ENCODE data around the gene GPR180.
A peak's percentile ranks its signal among the peaks of the same experiment; 100 is the strongest.

GPR180 gene

DNA sequence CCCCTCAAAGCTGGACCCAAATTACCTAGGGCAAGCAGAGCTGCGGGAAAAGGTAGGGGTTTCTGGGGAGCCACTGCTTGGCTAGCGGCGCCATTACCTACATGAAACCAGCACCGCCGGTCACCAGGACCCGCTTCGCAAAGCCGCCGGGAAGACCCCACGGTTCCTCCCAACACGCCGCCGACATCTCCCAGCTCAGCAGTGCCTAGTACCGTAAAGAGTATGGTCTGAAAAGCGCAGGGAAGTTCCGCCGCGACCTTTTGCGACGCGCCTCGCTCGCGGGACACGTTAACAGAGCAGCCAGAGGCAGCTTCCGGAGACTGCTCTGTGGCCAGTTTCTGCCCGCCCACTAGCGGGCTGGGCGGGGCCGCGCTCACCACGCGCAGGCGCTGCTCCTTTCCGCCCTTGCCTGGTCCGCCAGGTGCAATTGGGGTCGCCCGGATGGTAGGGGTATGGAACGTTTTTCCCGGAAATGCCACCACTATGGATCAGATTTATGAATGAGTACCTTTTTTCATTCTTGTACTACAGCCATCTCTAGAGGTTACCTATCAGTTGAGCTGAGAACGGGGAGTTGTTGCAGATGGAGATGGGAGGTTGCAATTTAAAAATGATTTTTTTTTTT is 5.6 kb upstream of the GPR180 start, which contains the start of gene TGDS:
TGDS (minus strand) TSS at position 203 of the 625 bp plus-strand sequence; CDS start at position 187, 16 bp downstream.
- no peak within 1 kb of the TSS for H2BK120ac ChIP-seq (ENCODE audit: low read depth, low read length)
- H4K8ac ChIP-seq (ENCODE audit: low read length): peak within 1 kb of the TSS; percentile 91
- under 1% methylated on average over 36 of the region's 41 CpGs for WGBS
- peak within 1 kb of the TSS; percentile 74 to 89 for H3K18ac ChIP-seq (ENCODE audit: low read depth in 1 of 2, low read length in 2 of 2)
- no peak within 1 kb of the TSS for H3K23ac ChIP-seq (ENCODE audit: low read length in 2 of 2)
- peak within 1 kb of the TSS; percentile 69 to 96 for H3K4me3 ChIP-seq (ENCODE audit: insufficient read depth in 1 of 2, low read depth in 1 of 2, low read length in 2 of 2)
- peak within 1 kb of the TSS in 1 of 2 experiments; percentile 69 for H3K14ac ChIP-seq (ENCODE audit: low read length in 2 of 2)
- H4K91ac ChIP-seq (ENCODE audit: low read length): peak within 1 kb of the TSS; percentile 30
- H2AK5ac ChIP-seq (ENCODE audit: low read length, severe bottlenecking): peak within 1 kb of the TSS; percentile 16
- peak within 1 kb of the TSS; percentile 15 for H2BK5ac ChIP-seq (ENCODE audit: low read depth, low read length, poor library complexity, severe bottlenecking)
- no peaks in the 10 kb centered on the region for H3K9me3 ChIP-seq (ENCODE audit: control insufficient read depth, low read length)
- H3K4me2 ChIP-seq (ENCODE audit: low read length, poor library complexity, severe bottlenecking): peak within 1 kb of the TSS; percentile 87
- peaks cover 6% of the 10 kb centered on the region for H3K4me1 ChIP-seq (ENCODE audit: control insufficient read depth, insufficient read depth, low read depth, low read length)
- H2AFZ ChIP-seq (ENCODE audit: low read depth, low read length): peak within 1 kb of the TSS; percentile 59
- peak within 1 kb of the TSS; percentile 98 for H3K9ac ChIP-seq (ENCODE audit: low read length)
- peak within 1 kb of the TSS; percentile 67 to 75 for H3K4ac ChIP-seq (ENCODE audit: low read depth in 1 of 2, low read length in 2 of 2)
- peak within 1 kb of the TSS; percentile 58 for H3K27ac ChIP-seq (ENCODE audit: low read length, poor library complexity, severe bottlenecking)
- peaks cover 7 to 11% of the 10 kb centered on the region in 2 experiments for H3K36me3 ChIP-seq (ENCODE audit: control insufficient read depth in 1 of 2, insufficient read depth in 2 of 2, low read depth in 1 of 2, low read length in 2 of 2)
- H2BK15ac ChIP-seq (ENCODE audit: low read depth, poor library complexity, severe bottlenecking): peak within 1 kb of the TSS; percentile 28
- no peaks in the 10 kb centered on the region for H3K27me3 ChIP-seq (ENCODE audit: control insufficient read depth in 1 of 2, insufficient read depth in 1 of 2, low read length in 2 of 2)
- H3K79me1 ChIP-seq (replicated peaks; ENCODE audit: low read length, poor library complexity, severe bottlenecking): peaks cover 12% of the 10 kb centered on the region
- peak within 1 kb of the TSS in 1 of 2 experiments; percentile 89 for H2BK12ac ChIP-seq (ENCODE audit: low read length in 2 of 2)
- DNase-seq: peak; percentile 95

DNA sequence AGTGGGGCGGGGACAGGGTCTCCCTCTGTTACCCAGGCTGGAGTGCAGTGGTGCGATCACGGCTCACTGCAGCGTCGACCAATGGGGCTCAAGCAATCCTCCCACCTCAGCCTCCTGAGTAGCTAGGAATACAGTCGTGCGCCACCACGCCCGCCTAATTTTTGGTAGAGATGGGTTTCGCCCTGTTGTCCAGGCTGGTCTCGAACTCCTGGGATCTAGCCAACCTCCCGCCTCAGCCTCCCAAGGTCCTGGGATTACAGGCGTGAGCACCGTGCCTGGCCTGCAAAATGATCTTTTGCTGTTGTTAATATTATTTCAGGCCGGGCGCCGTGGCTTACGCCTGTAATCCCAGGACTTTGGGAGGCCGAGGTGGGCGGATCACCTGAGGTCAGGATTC is 5.1 kb upstream of the GPR180 start:
- H3K27me3 ChIP-seq (ENCODE audit: control insufficient read depth in 1 of 2, insufficient read depth in 1 of 2, low read length in 2 of 2): no peaks in the 10 kb centered on the region
- peak overlapping the region; percentile 16 for H2AK5ac ChIP-seq (ENCODE audit: low read length, severe bottlenecking)
- no peak for DNase-seq
- no peak overlapping the region for H2BK15ac ChIP-seq (ENCODE audit: low read depth, poor library complexity, severe bottlenecking)
- H2AFZ ChIP-seq (ENCODE audit: low read depth, low read length): peak overlapping the region; percentile 58
- H3K23ac ChIP-seq (ENCODE audit: low read length in 2 of 2): no peak overlapping the region
- WGBS: 79% methylated on average over 20 of the region's 20 CpGs
- no peak overlapping the region for H3K27ac ChIP-seq (ENCODE audit: low read length, poor library complexity, severe bottlenecking)
- H3K14ac ChIP-seq (ENCODE audit: low read length in 2 of 2): no peak overlapping the region
- no peak overlapping the region for H2BK5ac ChIP-seq (ENCODE audit: low read depth, low read length, poor library complexity, severe bottlenecking)
- H3K9ac ChIP-seq (ENCODE audit: low read length): peak overlapping the region; percentile 98
- H3K18ac ChIP-seq (ENCODE audit: low read depth in 1 of 2, low read length in 2 of 2): peak overlapping the region; percentile 14 to 29
- H3K36me3 ChIP-seq (ENCODE audit: control insufficient read depth in 1 of 2, insufficient read depth in 2 of 2, low read depth in 1 of 2, low read length in 2 of 2): peaks cover 4 to 8% of the 10 kb centered on the region in 2 experiments
- H4K91ac ChIP-seq (ENCODE audit: low read length): no peak overlapping the region
- H3K4ac ChIP-seq (ENCODE audit: low read depth in 1 of 2, low read length in 2 of 2): peak overlapping the region in 1 of 2 experiments; percentile 35
- peak overlapping the region; percentile 87 for H4K8ac ChIP-seq (ENCODE audit: low read length)
- no peak overlapping the region for H2BK120ac ChIP-seq (ENCODE audit: low read depth, low read length)
- H3K79me1 ChIP-seq (replicated peaks; ENCODE audit: low read length, poor library complexity, severe bottlenecking): peaks cover 9% of the 10 kb centered on the region
- peak overlapping the region; percentile 42 for H3K4me2 ChIP-seq (ENCODE audit: low read length, poor library complexity, severe bottlenecking)
- peak overlapping the region in 1 of 2 experiments; percentile 96 for H3K4me3 ChIP-seq (ENCODE audit: insufficient read depth in 1 of 2, low read depth in 1 of 2, low read length in 2 of 2)
- H3K9me3 ChIP-seq (ENCODE audit: control insufficient read depth, low read length): no peaks in the 10 kb centered on the region
- no peak overlapping the region for H2BK12ac ChIP-seq (ENCODE audit: low read length in 2 of 2)
- peaks cover 6% of the 10 kb centered on the region for H3K4me1 ChIP-seq (ENCODE audit: control insufficient read depth, insufficient read depth, low read depth, low read length)

DNA sequence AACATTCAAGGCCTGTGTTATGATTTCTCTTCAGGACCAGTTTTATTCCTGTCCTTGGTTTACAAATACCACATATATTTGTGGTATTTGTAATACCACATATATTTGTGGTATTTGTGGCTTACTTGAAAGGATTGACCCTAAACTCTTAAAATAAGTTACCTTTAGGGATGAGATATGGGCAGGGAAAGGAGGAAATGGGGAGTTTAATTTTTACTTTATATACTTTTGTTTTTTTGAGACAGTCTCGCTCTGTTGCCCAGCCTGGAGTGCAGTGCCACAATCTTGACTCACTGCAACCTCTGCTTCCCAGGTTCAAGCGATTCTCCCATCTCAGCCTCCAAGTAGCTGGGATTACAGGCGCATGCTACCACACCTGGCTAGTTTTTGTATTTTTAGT is 3.4 kb upstream of the GPR180 start:
- Histone ChIP-seq H3K23ac (ENCODE audit: low read length in 2 of 2) (no peak overlapping the region), H3K27ac (ENCODE audit: low read length, poor library complexity, severe bottlenecking) (peak overlapping the region; percentile 34), H3K4me3 (ENCODE audit: insufficient read depth in 1 of 2, low read depth in 1 of 2, low read length in 2 of 2) (no peak overlapping the region), H3K4me1 (ENCODE audit: control insufficient read depth, insufficient read depth, low read depth, low read length) (peaks cover 6% of the 10 kb centered on the region), H3K18ac (ENCODE audit: low read depth in 1 of 2, low read length in 2 of 2) (no peak overlapping the region), H2BK12ac (ENCODE audit: low read length in 2 of 2) (no peak overlapping the region), H3K9me3 (ENCODE audit: control insufficient read depth, low read length) (no peaks in the 10 kb centered on the region), H3K36me3 (ENCODE audit: control insufficient read depth in 1 of 2, insufficient read depth in 2 of 2, low read depth in 1 of 2, low read length in 2 of 2) (no peaks in the 10 kb centered on the region), H2AFZ (ENCODE audit: low read depth, low read length) (no peak overlapping the region), H3K4me2 (ENCODE audit: low read length, poor library complexity, severe bottlenecking) (no peak overlapping the region), H3K79me1 (replicated peaks; ENCODE audit: low read length, poor library complexity, severe bottlenecking) (peaks cover 13% of the 10 kb centered on the region), H2BK15ac (ENCODE audit: low read depth, poor library complexity, severe bottlenecking) (no peak overlapping the region), H4K8ac (ENCODE audit: low read length) (no peak overlapping the region), H2BK5ac (ENCODE audit: low read depth, low read length, poor library complexity, severe bottlenecking) (no peak overlapping the region), H3K4ac (ENCODE audit: low read depth in 1 of 2, low read length in 2 of 2) (no peak overlapping the region), H4K91ac (ENCODE audit: low read length) (no peak overlapping the region), H2BK120ac (ENCODE audit: low read depth, low read length) (no peak overlapping the region), H3K9ac (ENCODE audit: low read length) (no peak overlapping the region), H2AK5ac (ENCODE audit: low read length, severe bottlenecking) (no peak overlapping the region), H3K14ac (ENCODE audit: low read length in 2 of 2) (no peak overlapping the region), H3K27me3 (ENCODE audit: control insufficient read depth in 1 of 2, insufficient read depth in 1 of 2, low read length in 2 of 2) (no peaks in the 10 kb centered on the region)
- WGBS: 88% methylated on average over 2 of the region's 3 CpGs
- DNase-seq: no peak

DNA sequence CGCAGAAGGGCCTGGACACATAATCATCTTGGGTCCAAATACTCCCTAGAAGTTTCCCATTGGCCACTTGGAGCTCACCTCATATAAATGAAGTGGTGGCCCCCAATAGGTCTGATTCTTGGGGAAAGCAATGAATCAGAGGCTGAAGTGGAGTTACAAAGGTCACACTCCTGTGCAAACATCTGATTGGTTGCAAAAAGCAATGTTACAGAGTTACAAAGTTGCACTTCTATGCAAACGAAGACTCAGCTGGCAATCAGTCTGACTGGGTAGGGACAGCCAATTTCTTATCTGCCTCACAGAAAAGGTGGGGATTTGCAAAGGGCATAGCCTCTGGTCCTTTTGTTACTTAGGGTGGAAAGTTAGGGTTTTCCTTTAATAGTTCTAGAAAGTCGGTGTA is 1.8 kb upstream of the GPR180 start:
- H3K18ac ChIP-seq (ENCODE audit: low read depth in 1 of 2, low read length in 2 of 2): no peak overlapping the region
- no peaks in the 10 kb centered on the region for H3K27me3 ChIP-seq (ENCODE audit: control insufficient read depth in 1 of 2, insufficient read depth in 1 of 2, low read length in 2 of 2)
- no peak overlapping the region for H3K4me3 ChIP-seq (ENCODE audit: insufficient read depth in 1 of 2, low read depth in 1 of 2, low read length in 2 of 2)
- no peak overlapping the region for H2BK5ac ChIP-seq (ENCODE audit: low read depth, low read length, poor library complexity, severe bottlenecking)
- H3K9me3 ChIP-seq (ENCODE audit: control insufficient read depth, low read length): no peaks in the 10 kb centered on the region
- no peak overlapping the region for H3K9ac ChIP-seq (ENCODE audit: low read length)
- H3K79me1 ChIP-seq (replicated peaks; ENCODE audit: low read length, poor library complexity, severe bottlenecking): peaks cover 13% of the 10 kb centered on the region
- 100% methylated on average over 3 of the region's 3 CpGs for WGBS
- no peak overlapping the region for H3K14ac ChIP-seq (ENCODE audit: low read length in 2 of 2)
- H2BK15ac ChIP-seq (ENCODE audit: low read depth, poor library complexity, severe bottlenecking): no peak overlapping the region
- no peak overlapping the region for H3K4ac ChIP-seq (ENCODE audit: low read depth in 1 of 2, low read length in 2 of 2)
- DNase-seq: no peak
- H3K36me3 ChIP-seq (ENCODE audit: control insufficient read depth in 1 of 2, insufficient read depth in 2 of 2, low read depth in 1 of 2, low read length in 2 of 2): no peaks in the 10 kb centered on the region
- H4K8ac ChIP-seq (ENCODE audit: low read length): no peak overlapping the region
- H4K91ac ChIP-seq (ENCODE audit: low read length): no peak overlapping the region
- peaks cover 5% of the 10 kb centered on the region for H3K4me1 ChIP-seq (ENCODE audit: control insufficient read depth, insufficient read depth, low read depth, low read length)
- no peak overlapping the region for H2AK5ac ChIP-seq (ENCODE audit: low read length, severe bottlenecking)
- H3K27ac ChIP-seq (ENCODE audit: low read length, poor library complexity, severe bottlenecking): no peak overlapping the region
- no peak overlapping the region for H2BK12ac ChIP-seq (ENCODE audit: low read length in 2 of 2)
- no peak overlapping the region for H3K23ac ChIP-seq (ENCODE audit: low read length in 2 of 2)
- H3K4me2 ChIP-seq (ENCODE audit: low read length, poor library complexity, severe bottlenecking): no peak overlapping the region
- no peak overlapping the region for H2BK120ac ChIP-seq (ENCODE audit: low read depth, low read length)
- H2AFZ ChIP-seq (ENCODE audit: low read depth, low read length): no peak overlapping the region

Data from mesenchymal stem cell (in vitro differentiated cells and primary cell).